GM23338 (cell line): Measurements from ENCODE around the gene CADPS2. TPM values are rescaled to one million over a fixed set of nuclear protein-coding genes. Genes with fewer than 3 reads are reported as not detected.

ENCODE experiments used
- ATAC-seq: fragments of 200-7000 bp; cut with Tn5 transposase; 3 replicates; pipeline ENCODE4 v1.9.1; 2020
- DNase-seq: peaks from one replicate; pipeline ENCODE4 v3.0.0-alpha.2; 2015; ENCODE audit warnings: low spot score
- H2AFZ ChIP-seq: fragments of 200-600 bp; sonication (generic); 2 replicates; pipeline ENCODE4 v1.8.0; 2016; ENCODE audit warnings: antibody characterized with exemption, mild to moderate bottlenecking, moderate library complexity
- H3F3A ChIP-seq: fragments of 200-600 bp; sonication (generic); replicated peaks from 2 replicates; pipeline ENCODE4 v1.8.0; 2017; ENCODE audit warnings: antibody characterized with exemption, mixed run types, low read depth
- H3K27ac ChIP-seq: fragments of 200-600 bp; sonication (generic); 2 replicates; pipeline ENCODE4 v1.6.1; 2016; ENCODE audit warnings: low read depth
- H3K27me3 ChIP-seq: fragments of 200-600 bp; sonication (generic); 2 replicates; pipeline ENCODE4 v1.8.0; 2016; ENCODE audit warnings: mild to moderate bottlenecking, mixed run types, moderate library complexity; ENCODE audit not compliant: insufficient read depth
- H3K36me3 ChIP-seq: fragments of 200-600 bp; sonication (generic); 2 replicates; pipeline ENCODE4 v1.8.0; 2016; ENCODE audit warnings: mild to moderate bottlenecking; ENCODE audit not compliant: insufficient read depth
- H3K4me1 ChIP-seq: fragments of 200-600 bp; sonication (generic); 2 replicates; pipeline ENCODE4 v1.8.0; 2016; ENCODE audit warnings: mild to moderate bottlenecking, moderate library complexity; ENCODE audit not compliant: insufficient read depth
- H3K4me2 ChIP-seq: fragments of 200-600 bp; sonication (generic); 2 replicates; pipeline ENCODE4 v1.7.1; 2017; ENCODE audit warnings: mixed run types
- H3K4me3 ChIP-seq: fragments of 200-600 bp; sonication (generic); 2 replicates; pipeline ENCODE4 v1.6.1; 2016; ENCODE audit warnings: mixed run types
- H3K79me2 ChIP-seq: fragments of 200-600 bp; sonication (generic); replicated peaks from 2 replicates; pipeline ENCODE4 v1.8.0; 2017; ENCODE audit warnings: mild to moderate bottlenecking; ENCODE audit not compliant: insufficient read depth
- H3K9me2 ChIP-seq: fragments of 200-600 bp; sonication (generic); 2 replicates; pipeline ENCODE4 v1.8.0; 2017; ENCODE audit not compliant: insufficient read depth
- H4K20me1 ChIP-seq: fragments of 200-600 bp; sonication (generic); replicated peaks from 2 replicates; pipeline ENCODE4 v1.8.0; 2017; ENCODE audit warnings: mild to moderate bottlenecking; ENCODE audit not compliant: insufficient read depth
- H3K27ac Mint-ChIP-seq: 2 replicates; pipeline ENCODE4 v1.8.0; 2020; ENCODE audit warnings: inconsistent platforms, mild to moderate bottlenecking, moderate library complexity, mixed read lengths
- H3K27me3 Mint-ChIP-seq: 3 replicates; pipeline ENCODE4 v1.8.0; 2022; ENCODE audit warnings: low read depth, mild to moderate bottlenecking, moderate library complexity, mixed read lengths, inconsistent platforms; ENCODE audit not compliant: insufficient read depth, poor library complexity
- H3K36me3 Mint-ChIP-seq: 3 replicates; pipeline ENCODE4 v1.8.0; 2021; ENCODE audit warnings: low read depth, mild to moderate bottlenecking, inconsistent platforms, moderate library complexity, mixed read lengths
- H3K4me1 Mint-ChIP-seq: 3 replicates; pipeline ENCODE4 v1.8.0; 2020; ENCODE audit warnings: mild to moderate bottlenecking, inconsistent platforms, mixed read lengths
- H3K4me3 Mint-ChIP-seq: 3 replicates; pipeline ENCODE4 v1.8.0; 2021; ENCODE audit warnings: moderate library complexity, mild to moderate bottlenecking, inconsistent platforms, mixed read lengths
- H3K9me3 Mint-ChIP-seq: 3 replicates; pipeline ENCODE4 v1.8.0; 2020; ENCODE audit warnings: moderate library complexity, mild to moderate bottlenecking, inconsistent platforms, mixed read lengths
- CREB1 ChIP-seq: fragments of 250-450 bp; sonication (Bioruptor Pico); IDR thresholded peaks from 2 replicates; pipeline ENCODE4 v1.5.0; 2020; ENCODE audit warnings: low read depth, mild to moderate bottlenecking, moderate library complexity
- EZH2 ChIP-seq: fragments of 200-600 bp; sonication (generic); IDR thresholded peaks from one replicate; pipeline ENCODE4 v1.8.0; 2017; ENCODE audit warnings: antibody characterized with exemption, mild to moderate bottlenecking, low read depth; ENCODE audit not compliant: unreplicated experiment
- EZH2phosphoT487 ChIP-seq: fragments of 200-600 bp; sonication (generic); IDR thresholded peaks from one replicate; pipeline ENCODE4 v1.8.1; 2018; ENCODE audit warnings: antibody characterized with exemption; ENCODE audit not compliant: unreplicated experiment
- JUNB ChIP-seq: IDR thresholded peaks from one replicate; pipeline ENCODE4 v1.6.1; 2016; ENCODE audit warnings: antibody characterized with exemption; ENCODE audit not compliant: unreplicated experiment
- POLR2AphosphoS5 ChIP-seq: IDR thresholded peaks from 2 replicates; pipeline ENCODE4 v1.6.1; 2016; ENCODE audit warnings: antibody characterized with exemption, low read depth
- REST ChIP-seq: IDR thresholded peaks from one replicate; pipeline ENCODE4 v1.6.1; 2018; ENCODE audit warnings: antibody characterized with exemption; ENCODE audit not compliant: unreplicated experiment
- STAT1 ChIP-seq: IDR thresholded peaks from one replicate; pipeline ENCODE4 v1.6.1; 2016; ENCODE audit warnings: antibody characterized with exemption; ENCODE audit not compliant: unreplicated experiment
- ZNF114 ChIP-seq: fragments of 250-450 bp; sonication (Bioruptor Pico); IDR thresholded peaks from 2 replicates; pipeline ENCODE4 v1.5.0; 2020; ENCODE audit warnings: mild to moderate bottlenecking, moderate library complexity
- ZNF331 ChIP-seq: fragments of 250-450 bp; sonication (Bioruptor Pico); IDR thresholded peaks from 2 replicates; pipeline ENCODE4 v1.5.0; 2020; ENCODE audit warnings: low read depth, mild to moderate bottlenecking, moderate library complexity
- polyA plus RNA-seq: library from polyadenylated mRNA; unstranded; fragments of >200 nt; fragmentation: Nextera tagmentation; extraction: Ambion mirVana; gene quantifications from 2 replicates; pipeline ENCODE4 v1.2.1, GENCODE V29; 2016
- total RNA-seq: library from RNA; depleted of rRNA; stranded (reverse); fragments of >200 nt; shearing (Covaris generic); gene quantifications from 2 replicates; pipeline ENCODE4 v1.2.3, GENCODE V29; 2014
- TF ChIP-seq, protein P1 (sequence below): fragments of 250-450 bp; sonication (Bioruptor Pico); IDR thresholded peaks from 2 replicates; pipeline ENCODE4 v1.5.0; 2020; ENCODE audit warnings: mild to moderate bottlenecking, moderate library complexity
- TF ChIP-seq, protein P2 (sequence below), 2 experiments: fragments of 200-600 bp in 1 of 2; sonication (generic) in 1 of 2; conservative IDR thresholded peaks; 2 replicates each; pipeline versions ENCODE4 v1.5.1 to v1.6.1; 2016 to 2017; ENCODE audit warnings: antibody characterized with exemption in 2 of 2, low read depth in 2 of 2, mild to moderate bottlenecking in 2 of 2, moderate library complexity in 1 of 2
- TF ChIP-seq, protein P3 (sequence below): IDR thresholded peaks from 2 replicates; pipeline ENCODE4 v1.6.1; 2016; ENCODE audit warnings: antibody characterized with exemption

Gene CADPS2
- total and polyA plus RNA-seq, 2 experiments from 2014 or later = 16.3 to 36.9 TPM

GRCh38 chr7:122864016-122864415 lies 22.2 kb downstream of the CADPS2 start:
- H3K4me1 ChIP-seq = peaks cover 5% of the 10 kb centered on the region; the same call in 1 of the 2 replicates
- H3K27me3 Mint-ChIP-seq = peaks cover 1% of the 10 kb centered on the region
- DNase-seq (no peak), ATAC-seq (no peak)
- H3F3A ChIP-seq = no peaks in the 10 kb centered on the region
- TF ChIP-seq EZH2 = no peak
- TF ChIP-seq STAT1 = no peak
- TF ChIP-seq JUNB = no peak
- TF ChIP-seq, protein P1, sequence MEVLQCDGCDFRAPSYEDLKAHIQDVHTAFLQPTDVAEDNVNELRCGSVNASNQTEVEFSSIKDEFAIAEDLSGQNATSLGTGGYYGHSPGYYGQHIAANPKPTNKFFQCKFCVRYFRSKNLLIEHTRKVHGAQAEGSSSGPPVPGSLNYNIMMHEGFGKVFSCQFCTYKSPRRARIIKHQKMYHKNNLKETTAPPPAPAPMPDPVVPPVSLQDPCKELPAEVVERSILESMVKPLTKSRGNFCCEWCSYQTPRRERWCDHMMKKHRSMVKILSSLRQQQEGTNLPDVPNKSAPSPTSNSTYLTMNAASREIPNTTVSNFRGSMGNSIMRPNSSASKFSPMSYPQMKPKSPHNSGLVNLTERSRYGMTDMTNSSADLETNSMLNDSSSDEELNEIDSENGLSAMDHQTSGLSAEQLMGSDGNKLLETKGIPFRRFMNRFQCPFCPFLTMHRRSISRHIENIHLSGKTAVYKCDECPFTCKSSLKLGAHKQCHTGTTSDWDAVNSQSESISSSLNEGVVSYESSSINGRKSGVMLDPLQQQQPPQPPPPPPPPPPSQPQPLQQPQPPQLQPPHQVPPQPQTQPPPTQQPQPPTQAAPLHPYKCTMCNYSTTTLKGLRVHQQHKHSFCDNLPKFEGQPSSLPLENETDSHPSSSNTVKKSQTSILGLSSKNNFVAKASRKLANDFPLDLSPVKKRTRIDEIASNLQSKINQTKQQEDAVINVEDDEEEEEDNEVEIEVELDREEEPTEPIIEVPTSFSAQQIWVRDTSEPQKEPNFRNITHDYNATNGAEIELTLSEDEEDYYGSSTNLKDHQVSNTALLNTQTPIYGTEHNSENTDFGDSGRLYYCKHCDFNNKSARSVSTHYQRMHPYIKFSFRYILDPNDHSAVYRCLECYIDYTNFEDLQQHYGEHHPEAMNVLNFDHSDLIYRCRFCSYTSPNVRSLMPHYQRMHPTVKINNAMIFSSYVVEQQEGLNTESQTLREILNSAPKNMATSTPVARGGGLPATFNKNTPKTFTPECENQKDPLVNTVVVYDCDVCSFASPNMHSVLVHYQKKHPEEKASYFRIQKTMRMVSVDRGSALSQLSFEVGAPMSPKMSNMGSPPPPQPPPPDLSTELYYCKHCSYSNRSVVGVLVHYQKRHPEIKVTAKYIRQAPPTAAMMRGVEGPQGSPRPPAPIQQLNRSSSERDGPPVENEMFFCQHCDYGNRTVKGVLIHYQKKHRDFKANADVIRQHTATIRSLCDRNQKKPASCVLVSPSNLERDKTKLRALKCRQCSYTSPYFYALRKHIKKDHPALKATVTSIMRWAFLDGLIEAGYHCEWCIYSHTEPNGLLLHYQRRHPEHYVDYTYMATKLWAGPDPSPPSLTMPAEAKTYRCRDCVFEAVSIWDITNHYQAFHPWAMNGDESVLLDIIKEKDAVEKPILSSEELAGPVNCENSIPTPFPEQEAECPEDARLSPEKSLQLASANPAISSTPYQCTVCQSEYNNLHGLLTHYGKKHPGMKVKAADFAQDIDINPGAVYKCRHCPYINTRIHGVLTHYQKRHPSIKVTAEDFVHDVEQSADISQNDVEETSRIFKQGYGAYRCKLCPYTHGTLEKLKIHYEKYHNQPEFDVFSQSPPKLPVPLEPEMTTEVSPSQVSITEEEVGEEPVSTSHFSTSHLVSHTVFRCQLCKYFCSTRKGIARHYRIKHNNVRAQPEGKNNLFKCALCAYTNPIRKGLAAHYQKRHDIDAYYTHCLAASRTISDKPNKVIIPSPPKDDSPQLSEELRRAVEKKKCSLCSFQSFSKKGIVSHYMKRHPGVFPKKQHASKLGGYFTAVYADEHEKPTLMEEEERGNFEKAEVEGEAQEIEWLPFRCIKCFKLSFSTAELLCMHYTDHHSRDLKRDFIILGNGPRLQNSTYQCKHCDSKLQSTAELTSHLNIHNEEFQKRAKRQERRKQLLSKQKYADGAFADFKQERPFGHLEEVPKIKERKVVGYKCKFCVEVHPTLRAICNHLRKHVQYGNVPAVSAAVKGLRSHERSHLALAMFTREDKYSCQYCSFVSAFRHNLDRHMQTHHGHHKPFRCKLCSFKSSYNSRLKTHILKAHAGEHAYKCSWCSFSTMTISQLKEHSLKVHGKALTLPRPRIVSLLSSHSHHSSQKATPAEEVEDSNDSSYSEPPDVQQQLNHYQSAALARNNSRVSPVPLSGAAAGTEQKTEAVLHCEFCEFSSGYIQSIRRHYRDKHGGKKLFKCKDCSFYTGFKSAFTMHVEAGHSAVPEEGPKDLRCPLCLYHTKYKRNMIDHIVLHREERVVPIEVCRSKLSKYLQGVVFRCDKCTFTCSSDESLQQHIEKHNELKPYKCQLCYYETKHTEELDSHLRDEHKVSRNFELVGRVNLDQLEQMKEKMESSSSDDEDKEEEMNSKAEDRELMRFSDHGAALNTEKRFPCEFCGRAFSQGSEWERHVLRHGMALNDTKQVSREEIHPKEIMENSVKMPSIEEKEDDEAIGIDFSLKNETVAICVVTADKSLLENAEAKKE (CRISPR knock-in tag) = no peak
- no peak for TF ChIP-seq REST
- no peak for TF ChIP-seq ZNF114
- TF ChIP-seq, protein P2, sequence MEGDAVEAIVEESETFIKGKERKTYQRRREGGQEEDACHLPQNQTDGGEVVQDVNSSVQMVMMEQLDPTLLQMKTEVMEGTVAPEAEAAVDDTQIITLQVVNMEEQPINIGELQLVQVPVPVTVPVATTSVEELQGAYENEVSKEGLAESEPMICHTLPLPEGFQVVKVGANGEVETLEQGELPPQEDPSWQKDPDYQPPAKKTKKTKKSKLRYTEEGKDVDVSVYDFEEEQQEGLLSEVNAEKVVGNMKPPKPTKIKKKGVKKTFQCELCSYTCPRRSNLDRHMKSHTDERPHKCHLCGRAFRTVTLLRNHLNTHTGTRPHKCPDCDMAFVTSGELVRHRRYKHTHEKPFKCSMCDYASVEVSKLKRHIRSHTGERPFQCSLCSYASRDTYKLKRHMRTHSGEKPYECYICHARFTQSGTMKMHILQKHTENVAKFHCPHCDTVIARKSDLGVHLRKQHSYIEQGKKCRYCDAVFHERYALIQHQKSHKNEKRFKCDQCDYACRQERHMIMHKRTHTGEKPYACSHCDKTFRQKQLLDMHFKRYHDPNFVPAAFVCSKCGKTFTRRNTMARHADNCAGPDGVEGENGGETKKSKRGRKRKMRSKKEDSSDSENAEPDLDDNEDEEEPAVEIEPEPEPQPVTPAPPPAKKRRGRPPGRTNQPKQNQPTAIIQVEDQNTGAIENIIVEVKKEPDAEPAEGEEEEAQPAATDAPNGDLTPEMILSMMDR (conservative IDR thresholded peaks at IDR 0.05; ENCODE audit: low read depth in 2 of 2) = no peak
- TF ChIP-seq POLR2AphosphoS5 = no peak
- TF ChIP-seq, protein P3, sequence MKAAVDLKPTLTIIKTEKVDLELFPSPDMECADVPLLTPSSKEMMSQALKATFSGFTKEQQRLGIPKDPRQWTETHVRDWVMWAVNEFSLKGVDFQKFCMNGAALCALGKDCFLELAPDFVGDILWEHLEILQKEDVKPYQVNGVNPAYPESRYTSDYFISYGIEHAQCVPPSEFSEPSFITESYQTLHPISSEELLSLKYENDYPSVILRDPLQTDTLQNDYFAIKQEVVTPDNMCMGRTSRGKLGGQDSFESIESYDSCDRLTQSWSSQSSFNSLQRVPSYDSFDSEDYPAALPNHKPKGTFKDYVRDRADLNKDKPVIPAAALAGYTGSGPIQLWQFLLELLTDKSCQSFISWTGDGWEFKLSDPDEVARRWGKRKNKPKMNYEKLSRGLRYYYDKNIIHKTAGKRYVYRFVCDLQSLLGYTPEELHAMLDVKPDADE = no peak
- TF ChIP-seq EZH2phosphoT487 = no peak
- TF ChIP-seq ZNF331 (CRISPR knock-in tag) = no peak
- TF ChIP-seq CREB1 (CRISPR knock-in tag) = no peak
- no peak overlapping the region for H3K4me3 ChIP-seq
- no peak overlapping the region for H3K27ac ChIP-seq
- no peaks in the 10 kb centered on the region for H3K27me3 ChIP-seq
- H3K9me2 ChIP-seq = peaks cover 5% of the 10 kb centered on the region; the same call in 1 of the 2 replicates
- peaks cover 8% of the 10 kb centered on the region for H3K9me3 Mint-ChIP-seq
- H3K79me2 ChIP-seq = peaks cover 7% of the 10 kb centered on the region; the same call in 1 of the 2 replicates
- H3K36me3 Mint-ChIP-seq = peaks cover 11% of the 10 kb centered on the region
- H3K4me3 Mint-ChIP-seq = no peak overlapping the region
- H3K36me3 ChIP-seq = no peaks in the 10 kb centered on the region; the same call in none of the 2 replicates
- no peak overlapping the region for H3K4me2 ChIP-seq
- H2AFZ ChIP-seq = no peak overlapping the region
- no peak overlapping the region for H3K27ac Mint-ChIP-seq
- no peaks in the 10 kb centered on the region for H4K20me1 ChIP-seq
- H3K4me1 Mint-ChIP-seq = peaks cover 3% of the 10 kb centered on the region
